GM03348 (cell line): ENCODE data around the gene GYPC.
"Not testable (repeated sequence)": the region's sequence is repeated elsewhere in the genome, so short reads cannot be mapped to it uniquely, and the experiment has no call there.

Source experiments
- DNase-seq: peaks from one replicate; pipeline ENCODE4 v3.0.0; 2012; ENCODE audit warnings: low spot score

GYPC gene

DNA sequence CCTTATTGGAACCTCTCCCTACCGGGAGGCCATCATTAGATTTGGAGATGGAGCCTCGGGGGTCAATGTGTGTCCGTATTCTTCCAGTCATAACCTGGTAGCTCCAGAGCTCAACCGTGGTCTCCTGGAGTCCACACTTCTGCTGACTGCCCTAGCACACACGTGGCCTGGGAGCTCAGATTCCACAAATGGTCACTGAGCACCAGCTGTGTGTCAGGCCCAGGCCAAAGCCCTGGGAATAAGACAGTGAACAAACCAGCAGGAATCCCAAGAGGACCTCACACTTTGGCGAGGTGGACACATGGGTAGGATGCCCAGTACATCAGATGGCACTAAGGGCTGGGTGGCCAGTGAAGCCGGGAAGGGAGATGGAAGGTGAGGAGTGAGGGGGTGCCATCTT lies 15.5 kb downstream of the GYPC start:
- DNase-seq: no peak

GRCh38 chr2:126672980-126673605 lies 17.1 kb downstream of the GYPC start:
- no peak for DNase-seq

DNA sequence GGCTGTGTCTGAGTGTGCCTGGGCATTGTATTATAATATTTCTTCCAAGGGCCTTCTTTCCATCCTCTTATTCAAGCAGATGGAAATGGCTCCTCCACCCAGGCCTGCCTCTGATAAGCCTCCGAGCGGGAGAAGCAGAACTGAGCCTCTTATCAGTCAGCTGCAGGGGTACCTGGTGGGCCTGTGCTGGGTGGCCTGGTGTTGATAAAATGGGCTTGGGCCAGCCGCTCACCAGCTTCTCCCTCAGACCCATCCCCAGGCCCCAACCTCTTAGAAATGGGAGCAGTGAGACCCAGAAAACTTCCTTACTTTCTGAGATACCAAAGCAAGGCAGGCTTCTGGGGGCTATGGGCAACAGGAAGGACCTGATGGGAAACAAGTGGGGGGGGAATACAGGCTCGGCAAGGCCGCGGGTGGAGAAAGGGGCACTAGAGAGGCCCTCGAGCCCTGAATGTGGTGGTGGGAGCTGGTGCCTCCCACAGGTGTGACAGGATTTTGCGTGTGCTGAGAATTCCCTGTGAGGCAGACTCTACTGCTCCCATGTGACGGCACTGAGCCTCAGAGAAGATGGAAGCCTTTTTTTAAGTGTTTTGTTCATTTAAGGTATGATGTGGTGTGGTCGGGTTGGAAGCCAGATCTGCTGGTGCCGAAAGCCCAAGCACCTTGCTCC lies 18.3 kb downstream of the GYPC start:
- no peak for DNase-seq

- DNase-seq: no peak
Measured at GRCh38 chr2:126675637-126676036, 19.7 kb downstream of the GYPC start.

DNA sequence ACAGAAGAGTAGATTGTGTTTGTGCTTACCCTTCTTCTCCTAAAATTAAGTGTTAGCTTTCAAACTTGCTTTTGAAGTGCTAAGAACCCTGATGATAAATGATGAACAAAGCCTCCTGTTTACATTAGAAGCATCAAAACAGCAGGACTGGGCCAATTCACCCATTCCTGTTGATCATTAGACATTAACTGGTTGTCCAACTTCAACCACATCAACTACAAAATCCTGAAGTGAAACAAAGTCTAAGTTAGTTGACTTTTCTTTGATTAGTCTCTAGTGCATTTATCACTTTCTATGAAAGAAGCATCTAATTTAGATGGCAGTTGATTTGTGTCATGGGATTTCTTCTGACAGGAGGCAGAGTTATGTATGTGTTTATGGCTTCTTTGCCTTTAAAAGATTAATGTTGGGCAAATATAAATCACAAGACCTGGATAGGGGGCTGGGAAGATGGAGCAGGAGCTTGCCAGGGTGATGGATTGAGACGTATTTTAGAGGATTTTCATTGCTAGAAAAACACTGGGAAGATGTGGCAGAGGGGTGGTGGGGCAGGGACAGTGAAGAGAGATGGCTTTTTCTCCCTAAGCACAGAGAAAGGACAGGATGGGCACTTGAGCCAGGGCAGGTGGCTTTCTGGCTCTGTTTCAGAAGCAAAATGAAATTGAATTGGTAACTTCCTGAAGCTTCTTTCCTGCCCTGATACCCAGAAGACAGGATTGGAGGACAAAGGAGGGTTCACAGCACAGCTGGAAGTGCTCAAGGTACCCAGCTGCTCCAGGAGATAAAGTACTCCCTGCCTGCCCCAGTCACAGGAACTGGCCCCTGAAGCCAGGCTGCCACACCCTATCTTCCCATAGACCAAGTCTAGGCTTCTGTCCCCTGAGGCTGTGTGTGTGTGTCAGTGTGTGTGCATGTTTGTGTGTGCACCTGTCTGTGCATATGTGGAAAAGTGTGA lies 20.5 kb downstream of the GYPC start:
- DNase-seq: no peak

GRCh38 chr2:126677176-126677538 lies 21.2 kb downstream of the GYPC start:
- no peak for DNase-seq

GRCh38 chr2:126678269-126679065 lies 22.5 kb downstream of the GYPC start:
- no peak for DNase-seq

GRCh38 chr2:126679094-126679713 lies 23.2 kb downstream of the GYPC start:
- DNase-seq: no peak

DNA sequence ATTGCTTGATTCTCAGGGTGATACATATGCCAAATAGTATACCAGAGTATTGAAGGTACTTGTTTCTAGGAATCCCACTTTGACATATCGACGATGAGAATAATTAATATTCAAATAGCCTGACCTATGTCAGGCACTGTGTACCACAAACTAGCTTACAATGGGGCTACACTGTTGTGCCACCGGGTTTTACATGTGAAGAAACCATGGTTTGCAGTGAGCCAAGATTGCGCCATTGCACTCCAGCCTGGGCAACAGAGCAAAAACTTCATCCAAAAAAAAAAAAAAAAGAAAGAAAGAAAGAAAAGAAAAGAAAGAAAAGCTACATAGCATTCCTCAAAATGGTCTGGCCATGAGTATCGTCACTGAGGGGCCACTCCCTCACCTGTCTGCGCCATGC lies 25.5 kb downstream of the GYPC start:
- no peak for DNase-seq

GRCh38 chr2:126685629-126686028 lies 29.7 kb downstream of the GYPC start:
- no peak for DNase-seq

- no peak for DNase-seq
Measured at GRCh38 chr2:126686286-126686685, 30.3 kb downstream of the GYPC start.

DNA sequence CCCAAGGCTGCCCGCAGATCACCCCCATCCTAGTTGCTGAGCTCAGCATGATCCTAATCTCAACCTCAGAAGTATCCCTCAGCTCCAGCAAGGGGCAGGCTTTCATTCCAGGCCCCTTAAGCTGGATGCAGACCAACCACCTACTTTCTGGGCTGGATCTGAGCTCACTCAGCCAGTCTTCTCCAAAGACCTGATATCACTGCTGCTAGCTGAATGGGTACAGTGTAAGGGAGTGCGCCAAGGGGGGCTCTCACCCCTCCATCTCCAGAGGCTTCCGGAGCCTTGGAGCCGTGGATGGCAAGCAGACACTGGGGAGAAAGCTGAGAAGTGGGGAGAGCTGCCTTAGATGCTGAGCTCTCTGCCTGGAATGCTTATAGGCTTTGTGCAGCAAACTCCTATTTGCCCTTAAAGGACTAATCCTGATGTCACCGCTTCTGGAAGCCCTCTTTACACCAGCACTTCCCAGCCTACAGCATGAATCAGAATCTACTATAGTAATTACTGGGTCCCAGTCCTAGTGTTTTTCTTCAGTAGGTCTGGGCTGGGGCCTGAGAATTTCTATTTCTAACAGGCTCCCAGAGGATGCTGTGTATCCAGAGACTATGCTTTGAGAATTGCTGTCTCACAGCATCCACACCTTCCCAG lies 31.0 kb downstream of the GYPC start:
- DNase-seq: no peak

DNA sequence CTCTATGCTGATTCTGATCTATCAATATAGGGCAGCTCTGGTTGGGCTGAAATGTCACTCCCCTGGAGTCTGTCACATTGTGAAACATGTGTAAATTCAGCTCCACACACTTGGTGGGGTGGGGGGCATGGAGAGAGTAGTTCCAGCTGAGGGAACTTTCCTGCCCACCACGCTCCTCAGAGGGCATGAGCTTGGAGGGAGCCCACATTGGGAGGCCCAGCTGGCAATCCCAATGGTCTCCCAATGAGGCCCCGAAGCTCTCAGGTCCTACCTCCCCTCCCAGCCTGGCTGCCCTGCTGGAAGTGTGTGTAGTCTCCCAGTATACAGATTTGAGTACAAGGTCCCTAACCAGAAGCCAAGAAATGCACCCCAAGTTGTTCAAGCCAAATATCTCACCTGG lies 31.5 kb downstream of the GYPC start:
- no peak for DNase-seq

DNA sequence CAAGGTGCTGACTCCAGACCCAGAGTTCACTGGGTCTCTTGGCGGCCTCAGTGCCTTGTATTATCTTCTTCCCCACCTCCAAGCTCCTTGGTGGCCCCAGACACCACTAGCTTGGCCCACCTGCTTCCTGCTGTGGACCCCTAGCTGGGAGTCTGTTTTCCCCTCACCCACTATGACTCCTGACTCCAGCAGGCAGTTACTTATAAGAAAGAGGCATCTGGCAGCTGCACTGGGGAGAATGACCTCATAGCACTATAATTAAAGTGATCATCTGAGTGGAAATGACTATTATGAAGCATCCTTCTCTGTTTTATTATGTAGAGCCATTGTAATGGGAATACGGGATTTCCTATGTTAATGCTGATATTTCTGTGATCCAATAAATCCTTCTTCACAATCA lies 32.6 kb downstream of the GYPC start:
- DNase-seq: not testable (repeated sequence)

DNA sequence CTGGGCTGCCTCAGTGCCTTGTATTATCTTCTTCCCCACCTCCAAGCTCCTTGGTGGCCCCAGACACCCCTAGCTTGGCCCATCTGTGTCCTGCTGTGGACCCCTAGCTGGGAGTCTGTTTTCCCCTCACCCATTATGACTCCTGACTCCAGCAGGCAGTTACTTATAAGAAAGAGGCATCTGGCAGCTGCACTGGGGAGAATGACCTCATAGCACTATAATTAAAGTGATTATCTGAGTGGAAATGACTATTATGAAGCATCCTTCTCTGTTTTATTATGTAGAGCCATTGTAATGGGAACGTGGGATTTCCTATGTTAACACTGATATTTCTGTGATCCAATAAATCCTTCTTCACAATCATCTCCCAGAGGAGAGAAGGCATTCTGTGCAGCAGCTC lies 36.3 kb downstream of the GYPC start:
- DNase-seq: not testable (repeated sequence)

- not testable (repeated sequence) for DNase-seq
Measured at GRCh38 chr2:126692934-126693592, 37.1 kb downstream of the GYPC start.

- DNase-seq: no peak
Measured at GRCh38 chr2:126696644-126697520, 40.9 kb downstream of the GYPC start.

GRCh38 chr2:126698376-126698775 lies 42.4 kb downstream of the GYPC start:
- DNase-seq: no peak

GRCh38 chr2:126699018-126699417 lies 43.1 kb downstream of the GYPC start:
- DNase-seq: no peak
